Activated CD4-positive, alpha-beta T cell treated with anti-CD3 and anti-CD28 coated beads, Interleukin-2, amount 50 U/mL, for 24 hours (primary cell): ENCODE data around the gene FAM118A.
"Not testable (repeated sequence)": the region's sequence is repeated elsewhere in the genome, so short reads cannot be mapped to it uniquely, and the experiment has no call there.

Experiments used
- DNase-seq, 2 donors: peaks; one replicate each; pipeline ENCODE4 v3.0.0-alpha.2; 2020; ENCODE audit warnings: low read depth in 1 of 2, low spot score in 1 of 2

The FAM118A gene

GRCh38 chr22:45308957-45309421, 745 bp upstream of the FAM118A start:
- no peak for DNase-seq

DNA sequence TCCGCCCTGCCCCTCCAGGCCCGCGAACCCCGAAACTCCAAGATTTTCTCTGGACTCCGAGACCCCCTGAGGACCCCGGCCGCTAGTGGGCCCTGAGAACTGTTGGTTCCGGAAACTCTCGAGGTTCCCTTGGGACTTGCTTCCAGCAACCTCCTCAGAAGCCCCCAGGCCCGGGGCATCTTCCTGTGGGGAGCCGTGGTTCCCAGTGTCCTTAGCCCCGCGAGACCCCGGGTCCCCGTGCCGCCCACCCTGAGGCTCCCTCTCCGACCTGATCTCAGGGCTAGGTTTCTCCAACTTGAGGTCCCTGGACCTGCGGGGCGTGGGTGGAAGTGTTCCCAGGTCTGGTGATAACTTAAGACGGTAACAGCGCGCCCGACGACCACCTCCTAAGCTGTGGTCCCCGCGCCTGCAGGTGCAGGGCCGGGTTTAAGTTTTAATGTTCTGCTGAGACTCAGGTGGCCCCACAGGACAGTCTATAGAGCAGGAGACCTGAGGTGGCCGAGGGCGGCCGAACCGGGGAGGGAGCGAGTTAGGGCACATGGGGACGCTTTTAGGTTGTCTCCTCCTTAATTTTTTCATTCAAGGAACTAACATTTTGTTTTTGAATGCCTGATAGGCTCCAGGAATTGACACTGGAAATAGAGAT, 720 bp downstream of the FAM118A start:
- no peak for DNase-seq

DNA sequence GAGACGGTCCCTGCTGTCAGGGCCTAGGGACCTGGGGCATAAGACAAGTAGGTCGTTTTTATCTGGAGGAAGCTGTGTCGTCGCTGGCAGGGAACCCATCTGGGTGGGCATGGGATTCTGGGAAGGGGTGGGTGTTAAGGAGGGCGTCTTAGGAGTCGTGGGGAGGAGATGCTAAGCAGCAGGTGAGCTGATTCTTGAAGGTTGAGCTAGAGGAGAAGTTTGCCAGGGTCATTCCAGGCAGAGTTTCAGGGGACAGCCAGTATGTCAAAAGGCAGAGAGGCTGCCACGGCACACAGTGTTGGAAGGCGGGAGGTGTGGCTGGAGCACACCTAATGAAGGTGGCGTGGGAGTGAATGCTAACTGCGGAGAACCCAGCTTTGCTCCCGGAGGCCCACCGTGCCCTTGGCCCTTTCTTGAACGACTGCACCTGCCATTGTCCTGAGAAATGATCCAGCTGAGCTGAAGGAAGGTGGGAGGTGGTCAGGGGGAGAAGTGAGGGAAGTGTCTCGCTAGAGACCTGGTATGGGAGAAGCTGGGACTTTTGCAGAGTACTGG, 1.3 kb downstream of the FAM118A start:
- no peak for DNase-seq

DNA sequence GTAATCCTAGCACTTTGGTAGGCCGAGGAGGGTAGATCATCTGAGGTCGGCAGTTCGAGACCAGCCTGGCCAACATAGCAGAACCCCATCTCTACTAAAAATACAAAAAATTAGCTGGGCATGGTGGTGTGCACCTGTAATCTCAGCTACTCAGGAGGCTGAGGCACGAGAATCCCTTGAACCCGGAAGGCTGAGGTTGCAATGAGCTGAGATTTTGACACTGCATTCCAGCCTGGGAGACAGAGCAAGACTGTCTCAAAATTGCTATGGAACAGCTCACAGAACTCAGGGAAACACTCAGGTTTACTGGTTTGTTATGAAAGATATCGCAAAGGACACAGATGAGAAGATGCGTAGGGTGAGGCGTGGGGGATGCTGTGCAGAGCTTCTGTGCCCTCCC, 2.7 kb downstream of the FAM118A start:
- DNase-seq = no peak

GRCh38 chr22:45312856-45313255, 3.1 kb downstream of the FAM118A start:
- no peak for DNase-seq

- no peak for DNase-seq
These were observed 4.5 kb downstream of the FAM118A start for GRCh38 chr22:45314054-45314721.

DNA sequence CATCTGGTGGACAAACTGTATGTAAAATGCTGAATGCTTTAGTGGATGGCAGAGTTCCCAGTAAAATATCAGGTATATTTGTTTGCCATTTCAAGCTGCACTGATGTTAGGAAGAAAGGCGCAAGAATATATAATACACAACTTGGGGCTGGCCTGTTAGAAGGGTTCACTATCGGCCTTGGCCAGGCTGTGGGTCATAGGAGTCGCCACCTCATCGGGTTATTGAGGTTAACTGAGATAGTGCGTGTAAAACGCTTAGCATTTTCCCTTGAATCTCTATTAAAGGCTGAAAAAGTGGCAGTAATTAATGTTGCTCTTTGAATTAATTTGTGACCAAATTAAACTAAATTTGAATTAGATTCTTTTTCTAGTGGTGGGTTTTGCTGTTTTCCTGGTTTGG, 5.1 kb downstream of the FAM118A start:
- DNase-seq = no peak

GRCh38 chr22:45316796-45317526, 7.2 kb downstream of the FAM118A start:
- DNase-seq = no peak

- DNase-seq = no peak
These were observed 7.9 kb downstream of the FAM118A start for GRCh38 chr22:45317551-45318167.

DNA sequence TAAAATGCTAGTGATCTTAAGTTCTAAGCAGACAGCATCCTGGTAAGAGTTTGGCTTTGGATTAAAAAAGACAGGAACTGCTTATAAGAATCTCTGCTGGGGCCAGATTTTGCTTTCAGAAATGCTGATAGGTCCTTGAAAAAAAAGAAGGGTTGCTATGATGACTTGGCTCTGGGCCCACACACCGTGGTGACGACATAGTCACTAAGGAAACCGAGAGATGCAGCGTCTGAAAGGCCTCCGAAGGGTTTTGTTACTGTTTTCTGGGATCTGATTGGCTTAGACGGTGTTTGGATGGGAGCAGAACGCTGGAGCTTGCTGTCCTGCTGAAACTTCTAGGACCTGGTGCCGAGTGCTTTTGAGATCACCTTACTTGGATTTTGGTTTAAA, 8.4 kb downstream of the FAM118A start:
- DNase-seq = peak; percentile 64 to 83

GRCh38 chr22:45318558-45319323, 9.0 kb downstream of the FAM118A start:
- no peak for DNase-seq

- no peak for DNase-seq
These were observed 9.6 kb downstream of the FAM118A start for GRCh38 chr22:45319324-45319685.

- no peak for DNase-seq
These were observed 10.7 kb downstream of the FAM118A start for GRCh38 chr22:45320357-45320976.

DNA sequence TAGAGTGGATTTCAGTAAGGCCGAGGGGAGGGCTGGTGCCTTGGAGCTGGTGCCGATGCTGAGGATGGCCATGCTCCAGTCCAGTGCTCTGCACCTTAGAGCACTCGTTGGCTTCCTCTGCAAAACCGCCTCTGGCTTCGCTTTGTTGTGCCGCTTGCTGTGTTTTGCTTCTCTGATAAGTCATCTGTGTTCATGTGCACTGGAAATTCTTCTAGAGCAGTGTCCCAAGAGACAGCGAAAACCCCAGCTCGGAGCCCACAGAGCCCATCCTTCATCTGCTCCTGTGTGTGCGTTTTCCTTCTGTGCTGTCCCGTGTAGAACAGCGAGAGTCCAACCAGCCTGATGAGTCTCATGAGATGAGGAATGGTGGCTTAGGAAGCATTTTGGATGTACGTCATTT, 12.1 kb downstream of the FAM118A start:
- DNase-seq = no peak

DNA sequence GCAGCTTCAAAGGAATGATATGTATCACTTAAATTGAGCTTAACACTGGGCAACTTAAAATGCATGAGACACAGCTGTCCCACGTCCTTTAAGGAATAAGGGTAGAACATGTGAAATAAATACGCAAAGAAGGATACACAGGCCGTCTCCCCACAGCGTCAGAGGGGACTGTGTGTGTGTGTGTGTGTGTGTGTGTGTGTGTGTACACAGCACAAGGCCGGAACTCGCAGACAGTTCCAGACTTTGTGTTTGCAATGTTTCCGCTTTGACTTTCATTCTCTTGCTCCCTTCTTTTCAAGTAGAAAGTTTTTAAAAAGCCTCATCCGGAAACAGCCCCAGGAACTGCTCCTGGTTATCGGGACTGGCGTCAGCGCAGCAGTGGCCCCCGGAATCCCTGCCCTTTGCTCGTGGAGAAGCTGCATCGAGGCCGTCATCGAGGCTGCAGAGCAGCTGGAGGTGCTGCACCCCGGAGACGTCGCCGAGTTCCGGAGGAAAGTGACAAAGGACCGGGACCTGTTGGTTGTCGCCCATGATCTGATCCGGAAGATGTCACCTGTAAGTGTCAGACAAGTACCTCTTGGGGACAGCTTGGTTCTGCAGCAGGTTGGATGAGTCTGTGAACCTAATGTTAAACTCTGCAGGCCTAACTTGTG, 13.3 kb downstream of the FAM118A start:
- DNase-seq = no peak

- no peak for DNase-seq
These were observed 14.0 kb downstream of the FAM118A start for GRCh38 chr22:45323695-45324094.

- DNase-seq = no peak
These were observed 14.6 kb downstream of the FAM118A start for GRCh38 chr22:45324311-45324711.

GRCh38 chr22:45328261-45328660, 18.5 kb downstream of the FAM118A start:
- DNase-seq = not testable (repeated sequence)

- no peak for DNase-seq
These were observed 19.2 kb downstream of the FAM118A start for GRCh38 chr22:45328822-45329529.
